CD4-positive, alpha-beta T cell treated with Interleukin-10 for 1 hour (primary cell): Measurements from ENCODE around the gene RAI2.
A peak's percentile ranks its signal among the peaks of the same experiment; 100 is the strongest.

ENCODE experiments used
- DNase-seq: peaks from one replicate; pipeline ENCODE4 v3.0.0-alpha.2; 2020

The RAI2 gene

DNA sequence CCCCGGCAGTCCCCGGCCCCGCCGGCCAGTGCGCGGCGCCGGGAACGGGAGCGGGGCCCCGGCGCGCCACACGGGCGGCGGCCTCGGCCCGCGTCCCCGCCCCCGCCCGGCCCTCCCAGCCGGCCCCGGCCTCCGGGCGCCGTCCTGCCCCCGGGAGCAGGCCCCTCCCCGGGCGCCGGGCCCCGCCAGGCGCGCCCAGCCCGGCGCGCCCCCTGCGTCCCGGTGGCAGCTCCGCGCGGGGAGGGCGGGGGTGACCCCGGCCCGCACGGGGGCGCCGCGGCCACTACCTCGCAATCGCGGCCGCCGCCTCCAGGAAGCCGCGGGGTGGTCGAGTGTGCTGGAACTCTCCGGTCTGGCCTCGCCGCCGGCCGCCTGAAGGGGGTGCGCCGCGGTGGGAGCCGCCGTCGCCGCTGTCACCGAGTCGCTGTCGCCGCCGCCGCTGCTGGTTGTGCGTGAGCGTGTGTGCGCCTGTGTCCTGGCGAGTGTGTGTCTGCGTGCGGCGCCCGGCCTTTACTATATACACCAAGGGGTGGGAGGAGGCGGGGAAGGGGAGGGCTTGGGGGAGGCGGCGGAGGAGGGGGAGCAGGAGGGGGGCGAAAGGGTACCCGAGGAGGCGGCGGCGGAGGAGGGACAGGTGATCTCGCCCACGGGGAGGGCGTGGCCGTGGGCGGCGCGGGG, at the start of gene RAI2:
TSS of gene RAI2 (minus strand) at position 488 of the 678 bp plus-strand sequence. CDS start 59,288 bp downstream, outside the sequence.
- peak; percentile 27 for DNase-seq

DNA sequence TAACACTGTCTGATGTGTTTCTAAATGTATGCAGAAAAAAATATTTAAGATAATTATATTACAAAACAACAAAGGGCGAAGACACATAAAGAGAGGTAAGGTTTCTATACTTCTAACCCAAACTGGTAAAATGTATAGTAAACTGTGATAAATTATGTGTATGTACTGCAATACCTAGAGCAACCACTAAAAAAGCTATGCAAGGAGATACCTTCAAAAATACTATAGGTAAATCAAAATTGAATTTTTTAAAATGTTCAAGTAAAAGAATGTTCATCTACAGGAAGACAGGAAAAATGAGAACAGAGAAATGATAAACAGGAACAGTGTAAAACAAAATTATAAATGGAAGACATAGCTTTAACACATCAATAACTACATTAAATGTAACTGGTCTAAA, 27.3 kb upstream of the RAI2 start:
- DNase-seq = no peak

DNA sequence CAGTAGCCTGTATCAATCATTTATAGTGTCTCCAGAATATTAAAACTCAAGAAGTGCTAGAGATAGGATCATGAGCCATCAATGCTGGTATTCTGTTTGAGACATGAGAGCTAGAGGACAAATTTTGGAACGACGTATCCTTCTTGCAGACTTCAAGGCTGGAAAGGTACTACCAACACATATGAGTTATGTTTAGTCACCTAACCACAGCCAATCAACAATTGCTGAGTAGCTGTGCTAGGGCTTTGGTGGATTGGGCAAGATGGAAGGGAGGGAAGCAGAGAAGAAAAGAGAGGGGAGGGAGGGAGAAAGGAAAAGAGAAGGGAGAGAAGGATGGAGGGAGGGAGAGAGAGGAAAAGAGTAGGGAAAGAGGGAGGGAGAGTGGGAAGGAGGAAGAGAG, 21.6 kb upstream of the RAI2 start:
- no peak for DNase-seq

DNA sequence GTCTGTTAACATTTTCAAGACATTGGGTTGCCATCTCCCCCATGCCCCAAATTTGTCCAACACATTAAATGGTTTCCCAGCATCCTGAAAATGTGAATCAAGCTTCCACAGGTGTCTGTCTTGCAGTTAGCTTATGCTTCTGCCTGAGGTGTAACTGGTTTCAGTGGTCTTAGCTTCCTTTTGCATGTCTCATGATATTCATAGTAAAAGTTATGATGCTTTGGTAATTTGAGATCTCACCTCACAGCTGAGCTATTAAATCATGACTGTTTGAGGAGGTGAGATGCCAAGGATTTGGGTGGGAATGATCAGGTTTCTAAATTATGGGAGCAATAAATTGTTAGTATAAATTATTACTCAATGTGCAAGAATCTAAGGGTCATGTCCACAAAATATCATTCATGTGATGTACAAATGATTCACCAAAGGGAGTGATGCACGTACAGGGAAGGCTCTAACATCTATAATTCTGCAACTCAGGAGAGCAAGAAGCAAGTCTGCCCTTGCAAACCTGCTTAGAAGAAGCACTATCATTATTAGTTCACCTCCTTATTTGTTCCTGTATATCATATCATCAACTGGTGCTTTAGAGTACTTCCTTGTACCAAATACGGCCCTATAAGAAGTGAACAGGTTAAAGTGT, 17.1 kb upstream of the RAI2 start:
- DNase-seq = no peak

DNA sequence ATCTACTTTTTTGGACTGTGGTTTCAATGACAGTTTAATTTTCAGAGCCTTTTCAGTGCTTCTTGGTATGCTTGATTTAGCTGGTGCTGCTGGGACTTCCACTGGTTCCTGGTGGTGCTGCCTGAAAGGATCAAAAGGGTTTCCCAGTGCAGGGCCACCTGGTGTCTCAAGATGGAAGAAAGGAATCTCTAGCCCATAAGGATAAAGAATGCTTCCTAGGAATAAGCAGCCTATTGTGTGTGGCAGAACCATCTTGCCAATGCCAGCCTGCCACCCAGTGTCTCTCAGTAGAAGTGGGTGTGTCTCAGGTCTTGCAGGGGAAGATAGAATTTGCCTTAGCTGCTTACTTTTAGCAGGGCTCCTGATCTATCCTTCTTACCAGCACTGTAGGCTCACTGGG, 15.0 kb upstream of the RAI2 start:
- DNase-seq = no peak

DNA sequence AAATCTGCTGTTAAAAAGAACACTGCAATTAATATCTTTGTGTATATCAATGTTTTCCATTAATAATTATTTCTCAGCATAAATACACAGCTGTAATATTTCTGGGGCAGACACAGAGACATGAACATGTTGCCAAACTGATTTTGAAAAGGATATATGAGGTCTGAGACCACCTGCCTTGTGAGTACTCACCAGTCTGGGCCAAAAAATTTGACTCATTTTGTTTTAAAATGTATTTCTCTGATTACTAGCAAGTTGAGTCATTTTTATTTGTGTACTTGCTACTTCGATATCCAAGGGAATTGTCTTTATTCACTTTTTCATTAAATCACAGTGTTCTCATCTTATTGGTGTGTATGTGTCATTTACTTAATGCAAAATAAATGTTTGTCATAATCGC, 8.5 kb upstream of the RAI2 start:
- no peak for DNase-seq

DNA sequence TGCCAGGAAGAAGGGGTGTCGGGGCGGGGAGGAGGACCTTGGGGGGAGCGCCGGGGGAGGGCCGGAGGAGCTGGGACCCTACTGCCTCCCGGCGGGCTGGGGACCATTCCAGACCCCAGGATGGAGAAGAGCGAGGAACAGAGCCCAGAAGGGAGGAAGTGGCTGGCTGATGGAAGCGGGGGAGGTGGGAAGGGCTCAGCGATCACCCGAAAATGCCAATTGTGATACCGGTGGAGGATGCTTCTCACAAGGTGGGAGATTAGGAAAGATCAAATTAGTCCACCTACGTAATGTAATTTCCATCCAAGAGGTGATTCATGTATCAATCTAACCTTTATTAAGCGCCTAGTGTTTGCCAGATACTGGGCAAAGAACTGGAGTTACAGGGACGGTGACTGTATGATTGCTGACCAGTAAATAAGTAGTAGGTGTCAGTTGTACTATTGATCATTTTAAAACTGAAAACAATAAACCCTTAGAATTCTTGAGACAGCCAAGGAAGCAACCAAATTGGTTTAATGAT, 452 bp upstream of the RAI2 start:
- DNase-seq = no peak

DNA sequence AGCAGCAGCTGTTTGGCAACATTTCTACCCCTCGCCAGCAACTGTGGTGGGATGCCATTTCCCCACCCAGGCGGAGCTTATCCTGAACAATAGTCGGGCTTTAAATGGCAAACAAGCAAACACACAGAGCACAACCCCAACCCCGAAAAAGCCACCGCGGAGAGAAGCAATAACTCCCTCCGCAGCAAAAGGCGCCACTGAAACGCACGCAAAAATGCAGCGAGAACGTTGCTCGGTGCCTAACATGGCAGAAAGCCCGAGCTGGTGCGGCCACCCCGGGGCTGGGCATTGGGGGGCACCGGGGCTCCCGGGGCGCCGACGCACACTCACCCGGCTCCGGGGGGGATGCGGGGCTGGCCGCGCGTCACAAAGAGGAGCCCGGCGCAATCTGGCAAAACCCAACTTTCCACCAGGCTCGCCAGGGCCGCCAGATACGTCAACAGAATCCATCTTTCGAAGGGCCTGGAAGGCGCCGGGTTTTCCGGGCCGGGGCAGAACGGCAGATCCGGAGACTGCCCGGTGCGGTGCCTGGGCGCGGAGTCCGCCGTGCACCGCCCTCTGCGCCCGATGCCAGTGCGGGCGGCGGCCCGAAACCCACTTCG, 818 bp downstream of the RAI2 start:
- no peak for DNase-seq

DNA sequence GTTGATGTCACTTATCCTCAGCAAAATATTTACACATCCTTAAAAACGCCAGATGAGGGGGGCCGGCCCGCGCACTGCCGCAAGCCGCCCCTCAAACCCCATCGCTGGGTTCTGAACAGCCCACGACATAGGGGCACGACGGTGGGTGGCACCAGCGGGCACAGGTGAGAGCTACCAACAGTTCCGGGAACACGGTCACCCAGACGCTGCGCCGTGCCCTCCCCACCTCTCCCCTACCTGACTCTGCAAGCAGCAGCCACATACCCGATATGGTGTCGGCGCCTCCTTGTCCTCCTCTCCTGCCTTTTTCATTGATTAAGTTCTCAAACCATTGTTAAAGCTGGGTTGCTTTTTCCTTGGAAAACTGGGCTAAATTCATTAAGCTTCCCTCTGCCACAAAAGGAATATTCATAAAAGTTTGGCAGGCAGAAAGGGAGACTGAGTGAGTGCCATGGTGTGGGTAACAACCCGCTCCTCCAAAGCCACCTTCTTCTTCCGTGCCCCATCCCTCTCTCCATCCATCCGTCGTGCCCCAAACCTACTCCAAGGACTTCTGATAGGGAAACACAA, 1.4 kb downstream of the RAI2 start:
- DNase-seq = peak; percentile 25

DNA sequence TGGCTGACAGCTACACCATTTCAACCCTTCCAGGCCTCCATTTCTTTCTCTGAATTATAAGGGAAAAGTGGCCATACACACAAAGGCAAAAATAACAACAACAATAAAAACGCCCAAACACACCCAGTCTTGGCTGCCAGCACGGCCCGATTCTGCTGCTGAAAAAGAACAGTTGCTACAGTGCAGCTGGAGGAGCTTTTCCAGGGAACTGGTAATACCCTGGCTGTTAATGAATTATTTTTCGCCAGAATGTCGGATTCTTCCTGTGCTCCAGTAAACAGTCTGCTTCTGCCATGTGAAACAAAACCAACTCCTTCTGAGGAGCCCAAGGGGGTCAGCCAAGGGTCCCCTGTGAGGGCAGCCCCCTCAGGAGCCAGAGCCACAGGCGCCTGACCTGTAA, 6.6 kb downstream of the RAI2 start:
- DNase-seq = no peak

DNA sequence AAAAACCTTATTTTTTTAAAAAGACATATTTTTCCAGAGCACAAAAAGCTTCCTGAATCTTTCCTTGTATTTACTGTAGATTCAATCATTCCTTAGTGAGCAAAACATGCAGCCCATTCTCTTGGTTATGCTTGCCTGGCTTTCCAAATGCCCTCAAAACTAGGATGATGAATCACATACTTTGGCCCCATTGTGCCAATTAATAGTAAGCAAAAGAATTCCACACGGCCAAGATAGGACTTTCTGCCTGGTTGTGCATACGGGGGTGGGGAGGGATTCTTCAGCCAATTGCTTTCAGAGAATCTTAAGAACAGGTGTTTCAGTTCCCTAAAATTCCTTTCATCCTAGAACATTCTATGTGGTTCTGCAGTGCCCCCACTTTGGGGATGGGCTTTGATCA, 7.0 kb downstream of the RAI2 start:
- DNase-seq = no peak

DNA sequence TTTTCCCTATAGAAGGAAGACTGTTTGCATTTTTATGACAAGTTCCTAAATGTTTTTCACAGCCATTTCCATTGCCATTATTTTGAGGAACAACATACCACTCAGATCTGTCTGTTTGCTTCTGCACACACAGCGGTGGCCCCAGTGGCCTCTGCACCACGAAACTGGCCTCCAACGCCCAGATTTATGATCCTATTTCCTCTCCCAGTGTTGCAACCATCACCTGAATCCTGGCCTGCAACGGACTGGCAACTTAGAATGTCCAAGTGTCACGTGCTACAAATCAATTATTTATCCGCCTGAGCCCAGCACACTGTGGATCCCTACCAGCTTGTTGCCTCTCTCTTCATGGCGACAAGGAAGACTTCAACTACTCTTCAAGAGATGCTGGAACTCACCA, 9.2 kb downstream of the RAI2 start:
- DNase-seq = no peak

DNA sequence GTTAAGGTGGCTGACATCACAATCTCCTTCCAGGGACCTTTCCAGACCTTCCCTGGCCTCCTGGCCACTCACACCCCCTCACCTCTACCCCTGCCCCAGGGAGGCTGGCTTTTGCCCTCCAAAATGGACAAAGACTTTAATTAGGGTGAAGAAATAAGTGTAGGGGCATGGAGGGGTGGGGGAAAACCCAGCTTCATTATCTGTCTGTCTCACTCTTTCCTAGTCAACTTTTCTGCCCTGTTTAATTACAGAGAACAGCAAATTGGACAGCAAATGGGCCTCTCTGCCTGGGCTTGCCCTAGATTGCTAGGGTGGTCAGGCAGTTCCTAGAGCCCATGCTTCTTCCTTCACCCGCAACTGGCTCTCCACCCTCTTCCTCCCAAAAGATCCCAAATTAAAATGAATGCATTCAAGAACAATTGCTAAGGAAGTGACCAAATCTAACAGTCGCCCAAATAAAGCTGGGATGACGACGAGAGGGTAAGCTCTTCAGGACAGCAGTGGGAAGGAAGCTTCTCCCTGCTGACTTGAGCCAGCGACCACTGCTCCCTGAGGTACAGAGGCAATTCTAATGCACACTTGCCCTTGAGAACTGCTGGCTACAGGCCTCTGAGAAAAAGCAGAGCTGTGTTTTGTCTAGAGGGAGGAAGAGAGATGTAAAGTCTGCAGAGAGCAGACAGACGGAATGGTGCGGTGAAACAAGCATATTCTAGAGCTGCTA, 12.4 kb downstream of the RAI2 start:
- DNase-seq = no peak

DNA sequence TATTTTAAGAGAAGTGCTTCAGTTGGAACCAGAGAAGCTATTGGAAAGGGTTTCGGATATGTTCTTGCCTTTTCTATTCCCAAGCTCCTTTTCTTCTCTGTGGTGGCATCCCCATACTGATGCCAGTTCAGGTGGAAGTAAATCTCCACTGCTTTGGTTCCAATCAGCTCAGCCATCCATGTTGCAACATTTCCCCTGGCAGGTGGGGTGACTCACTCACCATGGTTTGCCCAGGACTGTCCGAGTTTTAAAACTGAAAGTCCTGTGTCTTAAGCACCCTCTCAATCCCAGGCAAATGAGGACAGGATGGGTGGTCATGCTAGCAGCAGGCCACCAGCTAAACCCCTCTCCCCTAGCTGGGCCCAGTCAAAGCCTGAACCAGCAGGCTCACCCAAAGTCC, 15.1 kb downstream of the RAI2 start:
- no peak for DNase-seq

DNA sequence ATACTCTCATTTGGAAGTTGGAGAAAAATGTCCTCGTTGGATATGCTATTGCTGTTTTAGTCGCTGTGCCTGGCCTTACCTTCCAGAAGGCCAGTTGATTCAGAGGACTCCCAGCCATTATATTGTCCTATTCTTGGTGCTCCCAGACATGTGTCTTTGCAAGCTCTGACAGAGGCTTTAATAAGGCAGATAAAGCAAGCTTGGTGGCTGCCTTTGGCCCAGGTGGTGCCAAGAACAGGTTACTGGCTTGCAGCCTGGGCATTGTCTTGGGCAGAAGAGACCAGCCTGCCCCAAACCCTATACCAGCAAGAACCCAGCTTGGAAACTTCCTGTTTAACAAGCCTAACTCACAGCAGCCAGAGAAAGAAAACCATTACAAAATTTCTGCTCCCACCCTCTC, 16.9 kb downstream of the RAI2 start:
- DNase-seq = no peak

DNA sequence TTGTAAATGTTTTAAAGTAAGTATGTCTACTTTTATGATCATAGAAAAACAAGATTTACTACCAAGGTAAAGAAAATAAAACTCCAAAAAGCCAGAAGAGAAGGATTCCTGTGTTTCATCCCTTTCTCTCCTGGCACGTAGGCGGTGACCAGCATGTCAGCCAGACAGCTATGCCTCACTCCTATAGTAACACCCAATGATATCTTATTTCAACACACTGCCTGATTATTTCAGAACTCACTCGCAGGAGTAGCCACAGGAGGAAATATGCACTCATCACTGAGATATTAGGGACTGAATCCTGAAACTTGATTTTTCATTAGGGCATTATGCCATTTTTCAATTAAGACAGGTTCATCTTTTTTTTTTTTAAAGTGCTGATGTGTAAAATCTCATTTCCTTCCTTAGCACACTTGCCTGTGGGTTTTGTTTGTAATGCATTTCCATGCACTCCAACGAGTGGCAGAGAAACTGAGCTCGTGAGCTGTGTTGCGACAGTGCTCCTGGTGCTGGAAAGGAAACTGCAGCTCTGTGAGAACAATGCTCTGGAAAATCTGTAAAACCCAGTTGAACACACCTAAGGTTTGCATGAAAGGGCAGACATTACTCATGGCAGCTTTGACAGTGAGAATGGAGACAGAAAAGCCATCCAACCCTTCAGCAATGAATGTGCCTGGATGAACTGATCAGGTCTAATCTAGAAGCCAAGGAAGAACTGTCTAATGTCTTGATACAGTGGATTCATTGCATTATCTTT, 18.2 kb downstream of the RAI2 start:
- DNase-seq = no peak

DNA sequence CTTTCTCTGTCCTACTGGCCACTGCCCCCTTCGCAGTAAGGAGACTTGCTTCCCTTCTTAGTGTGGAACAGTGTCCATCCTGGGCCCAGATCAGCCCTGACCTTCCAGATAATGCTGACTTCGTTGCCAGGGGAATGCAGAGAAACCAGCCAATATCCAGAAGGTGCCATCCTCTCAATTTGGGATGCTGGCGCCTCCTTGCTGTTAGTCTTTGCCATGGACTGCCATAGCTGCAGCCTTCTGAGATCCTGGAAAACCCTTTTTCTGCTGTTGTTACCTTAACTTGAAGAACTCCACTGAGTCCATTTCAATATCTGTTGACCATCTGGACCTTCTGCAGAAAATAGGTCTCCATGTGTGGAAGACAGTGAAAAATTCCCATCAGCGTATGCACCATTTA, 21.8 kb downstream of the RAI2 start:
- DNase-seq = no peak

DNA sequence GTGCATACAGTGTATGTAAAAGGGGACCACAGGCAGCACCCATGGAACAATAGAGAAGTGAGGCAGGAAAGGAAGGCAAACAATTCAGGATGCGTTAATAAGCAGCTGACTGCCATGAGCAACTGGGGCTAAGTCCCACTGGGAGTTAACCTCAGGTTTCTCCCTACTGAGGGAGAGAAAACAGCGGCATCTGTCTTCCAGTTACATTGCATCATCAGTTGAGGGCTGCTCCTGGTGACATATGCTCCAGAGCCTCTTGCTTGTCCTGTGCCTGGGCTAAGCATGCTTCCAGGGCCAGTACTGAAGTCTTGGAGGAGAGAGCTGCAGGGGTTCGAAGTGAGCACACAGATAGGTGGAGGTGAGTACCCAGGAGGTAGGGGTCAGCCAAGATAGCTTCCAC, 24.3 kb downstream of the RAI2 start:
- no peak for DNase-seq

DNA sequence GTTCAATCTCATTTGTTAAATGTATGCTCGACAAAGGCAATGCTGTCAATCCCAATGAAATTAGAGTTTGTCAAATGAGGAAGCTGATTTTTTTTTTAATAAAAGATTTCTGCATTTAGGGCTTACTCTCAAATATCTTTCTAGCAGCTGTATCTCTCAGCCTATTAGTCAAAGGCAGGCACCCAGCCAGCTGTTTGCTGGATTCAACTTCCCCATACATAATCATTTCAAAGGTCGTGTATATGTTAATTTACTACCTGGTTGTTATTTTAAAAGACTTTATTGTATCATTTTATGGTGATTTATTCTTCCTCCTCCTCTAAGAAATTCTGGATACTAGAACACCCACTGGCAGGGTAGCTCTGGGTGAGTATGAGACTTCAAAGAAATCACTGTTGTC, 27.1 kb downstream of the RAI2 start:
- DNase-seq = no peak

DNA sequence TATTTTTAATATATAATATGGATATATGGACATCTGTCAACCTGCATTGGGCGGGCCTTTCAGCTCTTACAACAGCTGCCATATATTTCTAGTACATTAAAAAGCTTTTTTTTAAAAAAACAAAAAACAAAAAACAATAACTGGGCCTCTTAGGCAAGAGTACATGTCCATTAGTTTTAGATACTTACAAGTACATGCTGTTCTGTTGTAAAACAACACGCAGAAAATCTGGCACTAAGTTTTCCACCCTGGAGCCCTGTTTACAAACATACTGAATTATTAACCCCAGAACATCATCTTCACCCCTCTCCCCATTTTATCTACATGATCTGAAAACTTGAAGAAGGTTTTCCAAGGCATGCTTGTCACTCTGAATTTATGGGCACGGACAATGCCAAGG, 29.8 kb downstream of the RAI2 start:
- no peak for DNase-seq

DNA sequence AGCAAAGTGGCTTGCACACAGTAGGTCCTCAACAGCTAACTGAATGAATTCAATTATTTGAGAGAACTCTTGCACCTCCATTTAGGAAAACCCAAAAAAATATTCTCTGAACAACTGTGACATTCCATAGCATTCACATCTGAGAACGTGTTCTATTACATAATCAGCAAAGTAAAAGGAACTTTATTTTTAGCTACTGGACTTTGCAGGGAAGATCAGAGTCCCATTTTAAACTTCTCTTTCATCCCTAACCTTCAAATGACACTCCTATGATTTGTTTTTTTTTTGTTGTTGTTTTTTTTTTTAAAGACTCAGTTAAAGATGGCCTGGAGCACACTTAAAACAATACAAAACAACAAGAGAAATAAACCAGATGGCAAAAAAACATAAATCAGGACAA, 30.9 kb downstream of the RAI2 start:
- no peak for DNase-seq

DNA sequence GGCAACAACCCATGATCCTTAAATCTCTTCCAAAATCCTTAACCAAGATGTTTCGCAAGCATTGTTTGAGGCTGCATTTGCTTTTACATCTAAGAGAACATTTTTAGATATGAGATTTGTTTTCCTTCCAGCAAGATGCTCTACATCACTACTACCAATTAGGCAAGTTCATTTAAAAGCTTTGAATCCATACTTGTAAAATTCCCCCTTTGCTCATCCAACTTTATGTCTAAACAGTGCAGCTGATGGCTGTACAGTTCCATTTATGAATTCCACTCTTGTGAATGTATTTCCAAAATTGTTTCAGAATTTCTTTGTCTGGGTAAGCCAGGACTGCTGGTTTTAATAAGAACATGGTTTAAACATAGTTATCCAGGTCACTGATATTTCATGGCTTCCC, 31.5 kb downstream of the RAI2 start:
- no peak for DNase-seq

DNA sequence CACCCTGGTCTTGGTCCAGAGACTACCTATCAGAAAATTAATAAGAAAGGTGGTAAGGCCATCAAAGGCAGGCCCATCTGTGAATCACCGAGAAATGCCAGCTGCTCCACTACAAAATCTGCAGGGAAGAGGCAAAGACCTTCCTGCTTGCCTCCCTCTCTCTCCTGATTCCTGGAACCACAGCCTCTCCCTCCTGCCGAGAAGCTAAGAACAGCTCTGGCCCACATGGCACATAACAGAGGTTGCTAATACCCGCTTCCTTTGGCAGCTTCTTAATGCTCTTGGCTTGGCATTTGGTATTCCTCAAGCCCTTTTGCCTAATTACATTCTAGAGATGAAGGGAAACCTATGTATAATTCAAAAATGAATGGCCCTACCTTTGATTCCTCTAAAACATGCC, 32.9 kb downstream of the RAI2 start:
- DNase-seq = no peak
